Head of caudate nucleus (tissue), 42 donors: ENCODE data around the gene SEC14L2.
A peak's percentile ranks its signal among the peaks of the same experiment; 100 is the strongest.
"Not testable (repeated sequence)": the region's sequence is repeated elsewhere in the genome, so short reads cannot be mapped to it uniquely, and the experiment has no call there.

Experiments
- DNase-seq, 42 donors: peaks; one replicate each; pipeline versions ENCODE4 v3.0.0 to v3.0.0-alpha.2; 2020 to 2021; ENCODE audit warnings: mixed read lengths in 7 of 42
- intact Hi-C: fragments of 100-400 bp; cut with DNase I; formaldehyde crosslinking; loops from one replicate; pipeline ENCODE4 v1.15.0; 2022

Gene SEC14L2

GRCh38 chr22:30439836-30440235, 43.0 kb downstream of the SEC14L2 start:
- intact Hi-C loops, result no loop called here
- no peak for DNase-seq

GRCh38 chr22:30441088-30441487, 44.3 kb downstream of the SEC14L2 start:
- intact Hi-C loops, result no loop called here
- peak in 6 of 42 donors; percentile 25 to 66 (median 42) for DNase-seq

- intact Hi-C loops, result no loop called here
Observed at GRCh38 chr22:30444632-30445437, 48.0 kb downstream of the SEC14L2 start.

GRCh38 chr22:30445438-30446145, 48.8 kb downstream of the SEC14L2 start:
- DNase-seq, result no peak
- intact Hi-C loops, result no loop called here

More at GRCh38 chr22:30444632-30445437, 48.0 kb downstream of the SEC14L2 start:
- DNase-seq, result peak; percentile 32 to 87 (median 65)

GRCh38 chr22:30447656-30448055, 50.8 kb downstream of the SEC14L2 start:
- intact Hi-C loops, result no loop called here
- DNase-seq, result no peak

- intact Hi-C loops, DNase-seq: not testable (repeated sequence)
Observed at GRCh38 chr22:30451488-30451887, 54.7 kb downstream of the SEC14L2 start.

- intact Hi-C loops, result no loop called here
- no peak for DNase-seq
Observed at GRCh38 chr22:30452861-30453260, 56.0 kb downstream of the SEC14L2 start.

- intact Hi-C loops, result no loop called here
- DNase-seq, result peak in 13 of 42 donors; percentile 12 to 65 (median 31)
Observed at GRCh38 chr22:30453731-30454510, 57.1 kb downstream of the SEC14L2 start.

GRCh38 chr22:30455075-30455840, 58.4 kb downstream of the SEC14L2 start:
- intact Hi-C loops, result no loop called here
- no peak for DNase-seq

GRCh38 chr22:30457981-30458380, 61.2 kb downstream of the SEC14L2 start:
- DNase-seq, result peak in 19 of 42 donors; percentile 7 to 84 (median 33)
- intact Hi-C loops, result no loop called here

GRCh38 chr22:30459181-30460052, 62.6 kb downstream of the SEC14L2 start:
- DNase-seq, result no peak
- intact Hi-C loops, result no loop called here

GRCh38 chr22:30460147-30460546, 63.3 kb downstream of the SEC14L2 start:
- intact Hi-C loops, result no loop called here
- no peak for DNase-seq

- intact Hi-C loops, DNase-seq: not testable (repeated sequence)
Observed at GRCh38 chr22:30460555-30460954, 63.7 kb downstream of the SEC14L2 start.

- intact Hi-C loops, result no loop called here
- DNase-seq, result no peak
Observed at GRCh38 chr22:30469165-30469564, 72.3 kb downstream of the SEC14L2 start.

- no peak for DNase-seq
- intact Hi-C loops, result no loop called here
Observed at GRCh38 chr22:30470655-30471054, 73.8 kb downstream of the SEC14L2 start.

GRCh38 chr22:30471616-30472318, 74.9 kb downstream of the SEC14L2 start, which contains the start of gene SEC14L3:
SEC14L3 (minus strand) TSS chr22:30472017; CDS start chr22:30471958, 59 bp downstream.
- intact Hi-C loops, result no loop called here
- peak in 1 of 42 donors; percentile 26 for DNase-seq
